Neural progenitor cell (in vitro differentiated cells): Measurements from ENCODE around the gene FFAR2. TPM values are rescaled to one million over a fixed set of nuclear protein-coding genes. Genes with fewer than 3 reads are reported as not detected.

Experiments
- DNase-seq: peaks from one replicate; pipeline ENCODE4 v3.0.0-alpha.2; 2016; ENCODE audit warnings: low spot score
- H2AFZ ChIP-seq: fragments of 200-600 bp; sonication (generic); replicated peaks from 2 replicates; pipeline ENCODE4 v1.6.1; 2016; ENCODE audit warnings: antibody characterized with exemption
- H3F3A ChIP-seq: fragments of 200-600 bp; sonication (generic); 2 replicates; pipeline ENCODE4 v1.6.1; 2016; ENCODE audit warnings: antibody characterized with exemption, low read depth
- H3K27ac ChIP-seq: fragments of 200-600 bp; sonication (generic); 2 replicates; pipeline ENCODE4 v1.5.1; 2016; ENCODE audit warnings: mild to moderate bottlenecking
- H3K27me3 ChIP-seq: fragments of 200-600 bp; sonication (generic); 2 replicates; pipeline ENCODE4 v1.6.1; 2016; ENCODE audit warnings: mild to moderate bottlenecking, moderate library complexity
- H3K36me3 ChIP-seq: fragments of 200-600 bp; sonication (generic); 2 replicates; pipeline ENCODE4 v1.5.1; 2016
- H3K4me1 ChIP-seq: fragments of 200-600 bp; sonication (generic); 2 replicates; pipeline ENCODE4 v1.6.1; 2016; ENCODE audit warnings: mixed run types
- H3K4me2 ChIP-seq: fragments of 200-600 bp; sonication (generic); 2 replicates; pipeline ENCODE4 v1.6.1; 2016
- H3K4me3 ChIP-seq: fragments of 200-600 bp; sonication (generic); 2 replicates; pipeline ENCODE4 v1.5.1; 2016
- H3K79me2 ChIP-seq: fragments of 200-600 bp; sonication (generic); 2 replicates; pipeline ENCODE4 v1.6.1; 2016; ENCODE audit warnings: low read depth
- H3K9ac ChIP-seq: fragments of 200-600 bp; sonication (generic); 2 replicates; pipeline ENCODE4 v1.6.1; 2016
- H3K9me3 ChIP-seq: fragments of 200-600 bp; sonication (generic); 2 replicates; pipeline ENCODE4 v1.5.1; 2016; ENCODE audit warnings: low read depth
- H4K20me1 ChIP-seq: fragments of 200-600 bp; sonication (generic); 2 replicates; pipeline ENCODE4 v1.6.1; 2016; ENCODE audit warnings: low read depth
- H3K27ac Mint-ChIP-seq: 3 replicates; pipeline ENCODE4 v1.8.0; 2021; ENCODE audit warnings: mixed read lengths
- H3K27me3 Mint-ChIP-seq: 2 replicates; pipeline ENCODE4 v1.8.0; 2022; ENCODE audit warnings: low read depth, mild to moderate bottlenecking, inconsistent platforms, moderate library complexity, mixed read lengths; ENCODE audit not compliant: insufficient read depth
- H3K36me3 Mint-ChIP-seq: 3 replicates; pipeline ENCODE4 v1.8.0; 2021; ENCODE audit warnings: mixed read lengths
- H3K4me1 Mint-ChIP-seq: 3 replicates; pipeline ENCODE4 v1.8.0; 2021; ENCODE audit warnings: mixed read lengths
- H3K4me3 Mint-ChIP-seq: 3 replicates; pipeline ENCODE4 v1.8.0; 2021; ENCODE audit warnings: mild to moderate bottlenecking, moderate library complexity, mixed read lengths
- H3K9me3 Mint-ChIP-seq: 3 replicates; pipeline ENCODE4 v1.8.0; 2020; ENCODE audit warnings: mixed read lengths
- EZH2 ChIP-seq: fragments of 200-600 bp; sonication (generic); IDR thresholded peaks from 2 replicates; pipeline ENCODE4 v1.6.1; 2017; ENCODE audit warnings: antibody characterized with exemption, mild to moderate bottlenecking, moderate library complexity
- EZH2phosphoT487 ChIP-seq: fragments of 200-600 bp; sonication (generic); IDR thresholded peaks from 2 replicates; pipeline ENCODE4 v1.6.1; 2017; ENCODE audit warnings: antibody characterized with exemption
- total RNA-seq: library from RNA; depleted of rRNA; stranded (reverse); fragments of >200 nt; gene quantifications from 2 replicates; pipeline ENCODE4 v1.2.3, GENCODE V29; 2015; ENCODE audit warnings: low replicate concordance
- TF ChIP-seq, protein P1 (sequence below): fragments of 200-600 bp; sonication (generic); IDR thresholded peaks from 2 replicates; pipeline ENCODE4 v1.5.1; 2017; ENCODE audit warnings: antibody characterized with exemption, mild to moderate bottlenecking

FFAR2 gene
- total RNA-seq, 1 donor from 2014 or later = not detected

- TF ChIP-seq, protein P1, sequence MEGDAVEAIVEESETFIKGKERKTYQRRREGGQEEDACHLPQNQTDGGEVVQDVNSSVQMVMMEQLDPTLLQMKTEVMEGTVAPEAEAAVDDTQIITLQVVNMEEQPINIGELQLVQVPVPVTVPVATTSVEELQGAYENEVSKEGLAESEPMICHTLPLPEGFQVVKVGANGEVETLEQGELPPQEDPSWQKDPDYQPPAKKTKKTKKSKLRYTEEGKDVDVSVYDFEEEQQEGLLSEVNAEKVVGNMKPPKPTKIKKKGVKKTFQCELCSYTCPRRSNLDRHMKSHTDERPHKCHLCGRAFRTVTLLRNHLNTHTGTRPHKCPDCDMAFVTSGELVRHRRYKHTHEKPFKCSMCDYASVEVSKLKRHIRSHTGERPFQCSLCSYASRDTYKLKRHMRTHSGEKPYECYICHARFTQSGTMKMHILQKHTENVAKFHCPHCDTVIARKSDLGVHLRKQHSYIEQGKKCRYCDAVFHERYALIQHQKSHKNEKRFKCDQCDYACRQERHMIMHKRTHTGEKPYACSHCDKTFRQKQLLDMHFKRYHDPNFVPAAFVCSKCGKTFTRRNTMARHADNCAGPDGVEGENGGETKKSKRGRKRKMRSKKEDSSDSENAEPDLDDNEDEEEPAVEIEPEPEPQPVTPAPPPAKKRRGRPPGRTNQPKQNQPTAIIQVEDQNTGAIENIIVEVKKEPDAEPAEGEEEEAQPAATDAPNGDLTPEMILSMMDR = no peak
- TF ChIP-seq EZH2 (no peak), EZH2phosphoT487 (no peak)
- H3K27me3 Mint-ChIP-seq = peaks cover 7% of the 10 kb centered on the region
- Histone ChIP-seq H3K9ac (no peak overlapping the region), H3K36me3 (no peaks in the 10 kb centered on the region), H2AFZ (no peak overlapping the region), H3F3A (no peaks in the 10 kb centered on the region), H3K4me3 (no peak overlapping the region), H3K9me3 (no peaks in the 10 kb centered on the region), H3K27ac (no peak overlapping the region), H3K4me2 (no peak overlapping the region), H3K79me2 (no peaks in the 10 kb centered on the region), H3K4me1 (no peaks in the 10 kb centered on the region), H4K20me1 (no peaks in the 10 kb centered on the region), H3K27me3 (no peaks in the 10 kb centered on the region)
- H3K4me1 Mint-ChIP-seq = no peaks in the 10 kb centered on the region
- no peak overlapping the region for H3K4me3 Mint-ChIP-seq
- no peaks in the 10 kb centered on the region for H3K36me3 Mint-ChIP-seq
- H3K27ac Mint-ChIP-seq = no peak overlapping the region
- H3K9me3 Mint-ChIP-seq = no peaks in the 10 kb centered on the region
- no peak for DNase-seq
Observed at GRCh38 chr19:35445826-35446593, 2.0 kb upstream of the FFAR2 start.

DNA sequence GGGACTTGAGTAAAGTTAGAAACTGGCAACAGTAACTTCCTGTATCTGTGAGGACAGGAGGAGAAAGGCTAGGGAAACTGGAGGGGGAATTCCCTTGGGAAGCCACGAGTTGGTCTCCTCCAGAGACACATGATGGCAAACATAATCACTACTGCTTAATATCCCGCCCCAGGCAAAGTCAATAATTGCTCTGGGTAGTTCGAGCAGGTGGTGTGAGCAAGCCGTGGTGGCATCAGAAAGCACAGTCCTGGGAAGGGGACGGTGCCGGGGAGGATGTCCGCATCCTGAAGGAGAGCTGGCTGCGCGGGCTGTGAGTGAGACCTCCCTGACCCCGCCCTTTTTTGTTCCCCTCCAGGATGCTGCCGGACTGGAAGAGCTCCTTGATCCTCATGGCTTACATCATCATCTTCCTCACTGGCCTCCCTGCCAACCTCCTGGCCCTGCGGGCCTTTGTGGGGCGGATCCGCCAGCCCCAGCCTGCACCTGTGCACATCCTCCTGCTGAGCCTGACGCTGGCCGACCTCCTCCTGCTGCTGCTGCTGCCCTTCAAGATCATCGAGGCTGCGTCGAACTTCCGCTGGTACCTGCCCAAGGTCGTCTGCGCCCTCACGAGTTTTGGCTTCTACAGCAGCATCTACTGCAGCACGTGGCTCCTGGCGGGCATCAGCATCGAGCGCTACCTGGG is 1.4 kb downstream of the FFAR2 start:
- no peak overlapping the region for H3K4me3 Mint-ChIP-seq
- TF ChIP-seq EZH2phosphoT487 (no peak), EZH2 (no peak)
- TF ChIP-seq, protein P1 = no peak
- H3K36me3 Mint-ChIP-seq = no peaks in the 10 kb centered on the region
- H3K4me1 Mint-ChIP-seq = no peaks in the 10 kb centered on the region
- H3K36me3 ChIP-seq = no peaks in the 10 kb centered on the region
- DNase-seq = no peak
- H3K9me3 ChIP-seq = no peaks in the 10 kb centered on the region
- no peak overlapping the region for H3K27ac Mint-ChIP-seq
- H3K27me3 Mint-ChIP-seq = peaks cover 7% of the 10 kb centered on the region
- no peaks in the 10 kb centered on the region for H4K20me1 ChIP-seq
- H3K27ac ChIP-seq = no peak overlapping the region
- H2AFZ ChIP-seq = no peak overlapping the region
- H3K79me2 ChIP-seq = no peaks in the 10 kb centered on the region
- no peak overlapping the region for H3K4me3 ChIP-seq
- H3K9ac ChIP-seq = no peak overlapping the region
- no peaks in the 10 kb centered on the region for H3K27me3 ChIP-seq
- H3K4me1 ChIP-seq = no peaks in the 10 kb centered on the region
- H3K9me3 Mint-ChIP-seq = no peaks in the 10 kb centered on the region
- H3F3A ChIP-seq = no peaks in the 10 kb centered on the region
- H3K4me2 ChIP-seq = no peak overlapping the region

DNA sequence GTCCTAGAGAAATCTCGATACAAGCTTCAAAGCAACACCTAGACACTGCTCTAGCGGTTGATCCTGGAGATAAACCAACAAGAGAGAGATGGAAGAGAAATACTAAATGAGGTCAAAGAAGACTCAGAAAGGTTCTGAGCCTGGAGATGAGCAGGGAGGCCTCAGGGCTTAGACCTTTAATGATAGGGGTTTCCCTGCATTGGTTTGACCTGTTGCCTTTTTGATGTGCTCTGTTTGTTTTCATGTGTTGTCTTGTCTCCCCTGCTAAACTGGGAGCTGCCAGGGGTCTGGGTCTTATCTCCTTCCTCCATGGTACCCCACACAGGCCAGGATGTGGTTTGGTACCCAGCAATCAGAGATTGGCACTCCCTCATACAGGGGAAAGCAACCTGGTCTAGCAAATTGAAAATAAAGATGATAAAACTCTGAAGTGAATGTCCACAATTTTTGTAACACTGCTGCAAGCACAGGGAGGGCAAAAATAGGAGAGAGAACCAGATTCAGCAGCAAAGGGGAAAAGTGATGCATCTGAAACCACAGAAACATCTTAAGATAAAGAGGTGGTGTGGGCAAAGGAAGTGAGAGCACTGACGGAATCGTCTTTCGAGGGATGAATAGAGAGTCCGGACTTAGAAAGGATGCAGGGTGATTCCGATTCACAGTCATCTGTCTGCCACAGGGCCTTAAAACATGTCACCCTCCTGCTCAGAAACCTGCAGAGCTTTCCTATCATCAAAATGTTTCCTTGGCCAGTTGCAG is 3.5 kb downstream of the FFAR2 start:
- Histone ChIP-seq H3K4me2 (no peak overlapping the region), H3K9ac (no peak overlapping the region), H4K20me1 (no peaks in the 10 kb centered on the region), H3K27ac (no peak overlapping the region), H3K4me3 (no peak overlapping the region), H3K36me3 (no peaks in the 10 kb centered on the region), H3K79me2 (no peaks in the 10 kb centered on the region), H3F3A (no peaks in the 10 kb centered on the region), H2AFZ (no peak overlapping the region), H3K9me3 (no peaks in the 10 kb centered on the region), H3K4me1 (no peaks in the 10 kb centered on the region), H3K27me3 (no peaks in the 10 kb centered on the region)
- Mint-ChIP-seq H3K4me1 (no peaks in the 10 kb centered on the region), H3K27ac (no peak overlapping the region), H3K4me3 (no peak overlapping the region), H3K9me3 (no peaks in the 10 kb centered on the region), H3K36me3 (no peaks in the 10 kb centered on the region), H3K27me3 (peaks cover 7% of the 10 kb centered on the region)
- TF ChIP-seq EZH2phosphoT487 = no peak
- TF ChIP-seq, protein P1 = no peak
- DNase-seq = no peak
